Body of pancreas (tissue), 4 donors: ENCODE results near the gene LRRC75A.

Source experiments
- CTCF ChIP-seq, 7 experiments: fragments of 450-650 bp in 4 of 7; fragments of 200-600 bp in 3 of 7; sonication (generic) in 3 of 7; IDR thresholded peaks; one replicate each; pipeline ENCODE4 v1.5.1; 2016 to 2019; ENCODE audit warnings: antibody characterized with exemption in 7 of 7
- POLR2A ChIP-seq, 3 donors: fragments of 450-650 bp; IDR thresholded peaks; one replicate each; pipeline ENCODE4 v1.6.1; 2016; ENCODE audit warnings: antibody characterized with exemption in 3 of 3, mild to moderate bottlenecking in 2 of 3

DNA sequence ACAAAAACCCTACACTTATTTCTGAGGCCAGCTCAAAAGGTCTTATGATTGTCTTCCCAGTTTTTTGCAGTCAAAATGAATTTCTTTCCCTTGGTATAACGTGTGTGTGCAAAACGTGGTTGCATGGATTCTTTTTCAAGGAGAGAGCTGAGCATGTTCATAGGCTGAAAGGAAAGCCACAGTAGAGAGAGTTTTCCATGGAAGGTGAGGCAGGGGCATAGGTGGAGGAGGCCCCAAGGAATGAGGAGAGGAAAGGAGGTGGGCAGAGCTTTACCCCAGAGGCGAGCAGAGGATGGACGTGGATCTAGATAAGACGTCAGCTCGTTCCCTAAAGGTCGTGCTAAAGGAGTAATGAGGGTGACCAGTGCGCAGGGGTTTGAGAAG, 53.8 kb downstream of the LRRC75A start:
- no peak for TF ChIP-seq CTCF (IDR thresholded peaks at IDR 0.05)
- no peak for TF ChIP-seq POLR2A (IDR thresholded peaks at IDR 0.05)
